ENCODE measurements around the gene RAB10.
"Not testable (repeated sequence)": the region's sequence is repeated elsewhere in the genome, so short reads cannot be mapped to it uniquely, and the experiment has no call there.

The RAB10 gene

DNA sequence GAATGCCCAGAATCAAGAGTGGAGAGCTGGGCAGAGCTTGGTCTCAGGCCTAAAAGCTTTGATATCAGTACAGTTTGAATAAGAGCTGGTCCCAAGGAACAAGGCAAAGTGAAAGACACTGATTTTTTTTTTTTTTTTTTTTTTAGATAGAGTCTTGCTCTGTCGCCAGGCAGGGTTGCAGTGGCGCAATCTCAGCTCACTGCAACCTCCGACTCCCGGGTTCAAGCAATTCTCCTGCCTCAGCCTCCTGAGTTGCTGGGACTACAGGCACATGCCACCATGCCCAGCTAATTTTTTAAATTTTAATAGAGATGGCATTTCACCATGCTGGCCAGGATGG is 17.2 kb upstream of the RAB10 start:
- DNase-seq = not testable (repeated sequence)

DNA sequence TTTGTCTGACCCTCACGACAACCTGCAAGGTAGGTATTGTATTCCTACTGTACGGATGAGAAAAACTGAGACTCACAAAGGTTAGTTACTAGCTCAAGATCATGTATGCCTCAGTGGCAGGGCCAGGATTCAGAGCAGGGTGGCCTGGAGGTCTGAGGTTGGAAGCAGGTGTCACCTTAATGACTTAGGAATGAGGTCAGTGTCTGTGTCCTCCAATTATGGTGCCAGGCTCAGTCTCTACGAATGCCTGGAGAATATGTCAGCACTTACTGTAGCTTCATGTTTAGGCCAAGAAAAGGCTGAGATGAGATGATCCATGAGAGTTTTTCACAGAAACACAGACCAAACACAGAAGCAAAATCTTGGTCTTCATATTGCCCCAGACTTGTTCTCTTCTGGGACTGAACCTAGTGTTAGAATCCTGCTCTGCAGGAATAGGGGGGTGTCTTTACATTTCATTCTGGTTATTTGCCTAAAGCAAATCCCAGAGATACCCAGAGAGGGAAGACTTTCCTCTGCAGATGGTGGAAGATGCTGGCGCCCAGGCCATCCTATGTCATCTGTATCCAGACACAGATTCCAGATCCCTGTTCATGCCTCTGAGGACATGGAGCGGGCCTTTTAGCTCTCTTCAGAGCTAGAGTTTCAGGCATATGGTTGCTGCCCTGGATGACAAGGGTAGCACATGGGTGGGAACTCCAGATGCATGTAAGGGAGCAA is 16.3 kb upstream of the RAB10 start:
- no peak for DNase-seq

DNA sequence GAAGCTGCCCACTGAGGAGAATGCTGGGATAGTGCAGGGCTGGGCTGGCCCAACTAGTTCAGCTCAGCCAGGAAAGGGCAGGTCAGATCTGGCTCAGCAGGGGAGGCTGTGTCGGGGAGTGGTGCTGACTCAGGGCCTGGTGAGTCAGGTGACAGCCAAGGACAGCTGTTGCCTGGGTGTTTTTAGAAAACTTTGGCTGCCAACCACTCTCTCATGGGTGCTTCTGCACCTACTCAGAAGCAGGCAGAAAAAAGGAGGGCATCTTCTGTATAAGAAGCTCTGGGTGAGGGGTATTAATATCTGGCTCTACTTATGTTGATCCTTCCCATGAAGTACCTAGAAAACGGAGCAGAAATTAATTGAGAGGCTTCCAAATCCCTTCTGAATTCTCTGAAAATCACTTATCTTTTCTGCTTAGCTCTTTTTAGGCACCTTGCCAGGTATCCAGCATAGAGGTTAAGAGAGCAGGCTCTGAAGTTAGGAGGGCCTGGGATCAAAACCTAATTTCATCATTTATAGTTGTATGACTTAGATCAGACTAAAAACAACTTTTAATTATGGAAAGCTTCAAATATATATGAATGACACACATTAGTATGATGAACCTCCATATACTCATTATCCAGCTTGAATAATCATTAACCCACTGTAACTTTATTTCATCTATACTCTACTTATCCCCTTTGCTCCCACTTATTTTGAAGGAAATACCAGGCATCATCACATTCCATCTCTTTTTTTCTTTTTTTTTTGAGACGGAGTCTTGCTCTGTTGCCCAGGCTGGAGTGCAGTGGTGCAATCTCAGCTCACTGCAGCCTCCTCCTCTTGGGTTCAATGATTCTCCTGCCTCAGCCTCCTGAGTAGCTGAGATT is 15.5 kb upstream of the RAB10 start:
- DNase-seq = peak; percentile 63

DNA sequence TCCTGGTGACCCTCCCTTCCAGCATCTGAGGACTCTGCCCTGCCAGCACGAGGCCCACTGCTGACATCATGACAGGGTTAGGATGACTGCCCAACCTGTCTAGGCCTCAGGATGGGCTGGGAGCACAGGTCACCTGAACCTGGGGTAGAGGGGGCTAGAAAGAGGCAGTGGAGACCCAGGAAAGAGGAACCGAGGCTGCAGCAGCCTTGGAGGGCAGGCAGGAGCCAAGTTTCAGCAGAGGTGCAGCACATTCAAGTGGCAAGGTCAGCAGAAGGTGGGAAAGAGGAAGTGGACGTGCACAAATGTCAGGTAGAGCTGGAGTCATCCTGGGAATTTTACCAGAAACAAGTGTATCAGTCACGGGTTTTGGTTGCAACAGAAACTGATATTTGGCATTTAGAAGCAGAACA is 13.6 kb upstream of the RAB10 start:
- DNase-seq = no peak

DNA sequence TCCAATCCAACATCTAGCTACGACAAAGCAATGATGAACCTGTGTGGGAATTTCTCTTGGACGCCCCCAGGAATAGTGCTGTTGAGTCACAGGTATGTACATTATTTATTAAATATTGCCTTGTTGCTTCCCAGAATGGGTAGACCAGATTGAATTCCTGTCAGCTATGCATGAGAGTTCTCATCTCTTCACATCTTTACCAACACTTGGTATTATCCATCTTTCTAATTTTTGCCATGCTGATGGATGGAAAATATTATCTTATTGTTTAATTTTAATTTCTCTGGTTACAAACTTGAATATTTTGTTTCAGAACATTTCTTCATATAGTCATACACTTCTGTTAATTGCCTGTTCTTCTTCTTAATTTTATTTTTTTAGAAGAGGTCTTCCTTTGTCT is 9.6 kb upstream of the RAB10 start:
- no peak for DNase-seq

DNA sequence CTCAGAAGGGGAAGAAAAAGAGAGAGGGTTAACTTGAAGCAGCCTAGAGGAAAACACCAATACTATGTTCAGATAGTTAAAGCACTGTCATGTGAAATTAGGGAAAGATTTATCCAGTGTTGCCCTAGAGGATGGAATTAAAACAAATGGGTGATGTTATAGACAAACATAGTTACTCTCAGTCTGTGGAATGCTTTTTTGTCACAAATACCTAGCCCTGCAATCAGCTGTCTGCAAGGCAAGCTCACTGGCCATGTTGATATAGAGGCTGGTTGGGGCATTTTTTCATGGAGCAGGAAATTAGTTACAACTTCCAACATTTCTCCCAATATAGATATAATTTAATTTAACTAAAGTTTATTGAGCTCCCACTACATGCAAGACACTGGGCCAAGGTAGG is 8.4 kb upstream of the RAB10 start:
- no peak for DNase-seq

DNA sequence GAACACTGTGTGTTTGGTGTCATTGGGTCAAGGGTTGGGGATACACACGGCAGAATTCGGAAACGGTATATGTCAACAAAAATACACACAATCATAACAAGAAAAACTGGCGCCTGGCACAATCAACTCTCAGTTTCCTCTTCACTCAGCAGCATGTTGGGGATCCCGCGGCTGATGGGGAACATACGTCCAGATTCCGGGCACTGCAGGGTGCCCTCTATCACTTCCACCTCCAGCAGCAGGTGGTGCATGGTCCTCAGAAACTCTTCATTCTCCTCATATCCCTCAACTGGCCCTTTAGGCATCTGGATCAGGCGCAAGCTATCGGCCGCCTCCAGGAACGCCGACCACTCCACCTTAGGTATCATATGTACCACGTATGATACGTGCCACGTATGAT is 5.8 kb upstream of the RAB10 start:
- DNase-seq = not testable (repeated sequence)

DNA sequence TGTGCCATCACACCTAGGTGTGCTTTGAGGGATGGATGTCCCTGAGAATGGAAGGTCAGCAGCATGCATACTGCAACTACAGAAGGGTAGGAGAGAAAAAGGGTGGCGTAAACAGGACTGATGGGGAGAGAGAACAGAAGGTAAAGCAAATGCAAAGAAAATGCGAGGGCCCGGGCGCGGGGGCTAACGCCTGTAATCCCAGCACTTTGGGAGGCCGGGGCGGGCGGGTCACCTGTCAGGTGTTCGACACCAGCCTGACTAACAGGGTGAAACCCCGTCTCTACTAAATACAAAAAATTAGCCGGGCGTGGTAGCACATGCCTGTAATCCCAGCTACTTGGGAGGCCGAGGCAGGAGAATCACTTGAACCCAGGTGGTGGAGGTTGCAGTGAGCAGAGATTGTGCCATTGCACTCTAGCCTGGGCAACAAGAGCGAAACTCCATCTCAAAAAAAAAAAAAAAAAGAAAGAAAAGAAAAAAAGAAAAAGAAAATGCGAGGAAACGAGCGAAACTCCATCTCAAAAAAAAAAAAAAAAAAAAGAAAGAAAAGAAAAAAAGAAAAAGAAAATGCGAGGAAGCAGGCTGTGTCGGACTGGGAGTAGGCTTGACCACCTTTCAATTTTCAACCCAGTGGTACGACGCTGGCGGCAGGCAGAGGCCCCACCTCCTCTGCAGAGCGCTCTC is 1.2 kb upstream of the RAB10 start:
- DNase-seq = not testable (repeated sequence)

DNA sequence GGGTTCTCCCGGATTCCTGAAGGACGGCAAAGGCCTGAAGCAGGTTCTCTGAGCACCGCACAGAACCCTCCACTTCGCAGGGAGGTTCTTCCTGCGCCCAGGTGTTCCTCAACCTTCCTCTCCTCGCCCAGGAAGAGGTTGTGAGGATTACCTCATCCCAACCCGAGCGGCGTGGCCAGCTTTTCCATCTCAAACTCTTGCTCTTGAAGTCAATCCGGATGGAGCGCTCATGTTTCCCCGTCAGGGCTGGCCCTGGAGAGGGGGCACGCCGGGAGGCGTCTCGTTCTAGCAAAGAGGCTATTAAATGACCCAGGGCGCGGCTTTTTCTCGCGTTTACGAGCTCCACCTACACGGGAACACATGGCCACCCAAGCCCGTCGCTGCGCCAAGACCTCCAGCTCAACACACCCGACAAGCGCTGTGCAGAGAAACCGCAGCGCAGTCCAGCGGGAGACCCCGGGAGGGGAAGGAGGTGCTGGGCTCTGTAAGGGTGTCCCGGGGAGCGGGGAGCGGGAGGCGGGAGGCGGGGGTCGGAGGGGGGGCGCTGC is 540 bp upstream of the RAB10 start:
- peak; percentile 93 for DNase-seq

DNA sequence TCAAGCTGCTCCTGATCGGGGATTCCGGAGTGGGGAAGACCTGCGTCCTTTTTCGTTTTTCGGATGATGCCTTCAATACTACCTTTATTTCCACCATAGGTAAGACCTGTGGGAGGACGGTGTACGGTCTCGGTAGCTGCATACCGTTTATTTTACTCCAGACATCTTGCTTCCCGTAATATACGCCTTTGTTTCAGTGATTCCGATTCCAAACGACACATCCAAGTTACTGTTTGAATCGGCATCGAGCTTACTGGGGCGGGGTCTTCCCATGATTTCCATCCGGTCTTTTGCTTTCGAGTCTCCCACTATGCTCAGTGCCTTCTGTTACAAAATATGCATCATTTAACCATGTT is 731 bp downstream of the RAB10 start:
- no peak for DNase-seq

DNA sequence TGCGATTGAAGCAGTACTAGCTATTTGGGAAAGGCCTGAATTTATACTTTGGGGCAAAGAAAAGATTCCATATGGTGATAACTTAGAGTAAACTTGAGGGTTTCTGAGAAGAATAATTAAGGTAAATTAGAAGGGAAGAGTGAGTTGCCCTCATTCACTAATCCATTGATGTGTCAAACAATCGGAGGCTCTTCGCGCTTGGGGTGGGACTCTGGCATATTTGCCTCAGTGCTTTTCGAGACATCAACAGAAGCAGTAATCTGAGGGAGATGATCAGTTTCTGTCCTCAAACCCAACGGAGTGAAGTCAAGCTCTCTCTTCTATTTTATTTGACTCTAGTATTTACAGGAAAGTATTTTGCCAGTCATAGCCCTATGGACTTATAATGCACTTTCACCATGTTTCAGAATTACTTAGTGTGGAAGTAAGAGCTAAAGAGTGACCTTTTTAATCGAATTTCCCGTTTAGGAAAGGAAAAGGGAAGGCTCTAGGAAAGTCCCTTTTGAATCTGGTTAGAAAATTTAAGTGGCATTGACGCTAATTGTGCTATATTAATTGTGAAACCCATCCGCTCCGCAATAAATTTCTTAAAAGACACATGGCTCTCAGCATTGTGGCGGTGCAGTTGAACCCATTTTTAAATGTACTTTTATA is 1.3 kb downstream of the RAB10 start:
- DNase-seq = no peak

DNA sequence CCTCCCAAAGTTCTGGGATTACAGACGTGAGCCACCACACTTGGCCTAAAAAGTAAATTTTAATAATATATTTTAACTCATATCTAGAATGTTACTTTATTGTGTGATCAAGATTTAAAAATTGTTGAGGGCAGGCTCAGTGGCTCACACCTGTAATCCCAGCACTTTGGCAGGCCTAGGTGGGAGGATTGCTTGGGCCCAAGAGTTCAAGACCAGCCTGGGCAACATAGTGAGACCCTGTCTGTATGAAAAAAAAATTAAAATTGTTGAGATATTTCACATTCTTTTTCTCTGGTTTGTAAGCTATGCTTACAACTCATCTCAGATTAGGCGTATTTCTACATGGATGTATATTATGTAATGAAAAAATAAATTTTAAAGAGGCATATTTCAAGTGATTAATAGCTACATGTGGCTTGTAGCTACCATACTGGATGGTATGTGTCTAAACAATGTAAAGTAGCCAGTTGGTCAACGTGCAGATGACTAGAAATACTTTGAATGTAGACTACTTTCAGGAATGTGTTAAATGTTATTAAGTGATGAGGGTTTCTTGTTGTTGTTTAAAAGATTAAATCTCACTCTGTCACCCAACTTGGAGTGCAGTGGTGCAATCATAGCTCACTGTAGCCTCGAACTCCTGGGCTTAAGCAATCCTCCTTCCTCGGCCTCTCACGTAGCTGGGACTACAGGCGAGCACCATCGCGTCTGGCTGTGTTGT is 5.9 kb downstream of the RAB10 start:
- DNase-seq = no peak

DNA sequence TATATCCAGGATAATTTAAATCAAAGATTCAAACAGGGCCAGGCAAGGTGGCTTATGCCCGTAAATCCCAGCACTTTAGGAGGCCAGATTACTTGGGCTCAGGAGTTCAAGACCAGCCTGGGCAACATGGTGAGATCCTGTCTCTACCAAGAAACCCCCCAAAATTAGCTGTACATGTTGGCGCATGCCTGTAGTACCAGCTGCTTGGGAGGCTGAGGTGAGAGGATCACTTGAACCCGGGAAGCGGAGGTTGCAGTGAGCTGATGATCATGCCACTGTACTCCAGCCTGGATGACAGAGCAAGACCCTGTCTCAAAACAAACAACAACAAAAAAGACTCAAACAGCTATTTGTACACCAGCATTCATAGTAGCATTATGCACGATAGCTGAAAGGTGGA is 9.2 kb downstream of the RAB10 start:
- DNase-seq = no peak

DNA sequence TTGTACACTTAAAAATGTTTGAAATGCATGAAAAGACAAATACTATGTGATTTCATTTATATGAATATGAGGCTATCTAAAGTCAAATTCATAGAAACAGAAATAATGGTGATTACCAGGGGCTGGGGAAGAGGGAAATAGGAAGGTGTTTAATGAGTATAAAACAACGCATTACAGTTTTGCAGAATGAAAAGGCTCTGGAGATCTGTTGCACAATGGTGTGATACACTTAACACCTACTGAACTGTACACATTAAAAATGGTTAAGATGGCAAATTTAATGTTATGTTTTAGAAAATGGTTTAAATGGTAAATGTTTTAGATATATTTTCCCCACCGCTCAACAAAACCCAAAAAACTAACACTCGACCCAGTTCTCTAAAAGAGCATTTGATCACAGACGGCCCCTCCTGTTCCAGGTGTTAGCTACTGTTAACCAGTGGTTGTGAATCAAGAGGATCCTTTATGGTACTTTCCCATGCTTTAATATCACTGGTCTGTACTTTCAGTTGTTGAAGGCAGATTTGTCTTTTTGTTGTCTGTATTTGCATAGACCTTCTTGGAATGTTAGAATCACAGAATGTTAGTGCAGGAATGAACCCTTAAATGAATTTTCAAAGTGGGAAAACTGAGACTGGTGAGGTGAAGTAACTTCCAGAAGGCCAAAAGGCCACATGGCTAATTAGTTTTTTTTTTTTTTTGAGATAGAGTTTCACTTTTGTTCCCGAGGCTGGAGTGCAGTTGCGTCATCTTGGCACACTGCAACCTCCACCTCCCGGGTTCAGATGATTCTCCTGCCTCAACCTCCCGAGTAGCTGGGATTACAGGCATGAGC is 10.2 kb downstream of the RAB10 start:
- DNase-seq = no peak

DNA sequence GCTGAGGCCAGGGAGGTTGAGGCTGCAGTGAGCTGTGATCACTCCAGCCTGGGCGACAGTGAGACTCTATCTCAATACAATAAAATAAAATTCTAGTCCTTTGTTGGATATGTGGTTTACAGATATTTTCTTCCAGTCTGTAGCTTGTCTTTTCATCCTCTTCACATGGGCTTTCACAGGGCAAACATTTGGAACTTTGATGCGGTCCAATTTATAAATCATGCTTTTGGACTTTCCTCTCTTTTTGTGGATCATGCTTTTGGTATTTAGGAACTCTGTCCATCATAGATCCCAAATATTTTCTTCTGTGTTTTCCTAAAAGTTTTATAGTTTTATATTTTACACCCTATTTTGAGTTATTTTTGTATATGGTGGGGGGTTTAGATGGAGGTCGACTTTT is 14.9 kb downstream of the RAB10 start:
- no peak for DNase-seq

DNA sequence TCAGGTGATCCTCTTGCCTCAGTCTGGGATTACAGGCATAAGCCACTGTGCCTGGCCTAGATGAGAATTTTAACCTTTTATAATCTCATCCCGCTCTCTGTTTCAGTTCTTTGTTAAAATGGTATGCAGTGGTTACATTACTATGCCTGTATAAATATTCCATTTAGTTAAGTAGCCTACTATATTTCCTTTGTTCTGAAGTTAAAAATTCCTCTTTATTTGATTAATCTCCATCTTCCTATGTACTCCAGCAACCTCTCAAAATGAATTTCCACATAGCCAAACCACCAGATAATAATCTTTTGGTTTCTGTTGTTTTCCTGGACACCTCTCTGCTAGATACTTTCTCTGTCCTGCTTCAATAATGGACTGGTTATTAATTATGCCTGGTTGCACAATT is 15.8 kb downstream of the RAB10 start:
- DNase-seq = no peak

DNA sequence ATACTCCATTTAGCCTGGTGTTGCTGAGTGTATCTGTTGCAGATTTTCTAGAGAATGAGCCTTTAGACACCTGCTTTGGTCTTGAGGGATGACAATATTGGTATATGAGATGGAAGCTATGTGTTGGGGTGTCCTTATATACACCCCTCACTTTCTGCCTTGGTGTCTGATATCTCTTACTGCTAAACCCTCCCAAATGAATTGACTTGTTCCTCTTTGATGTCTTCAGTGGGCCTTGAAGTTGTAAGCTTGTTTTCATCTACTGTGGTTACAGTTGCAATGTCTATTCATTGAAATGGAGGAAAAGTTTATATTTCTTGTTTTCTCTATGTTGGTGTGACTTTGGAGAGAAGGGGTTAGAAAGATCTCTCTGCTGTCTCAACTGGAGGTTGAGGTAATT is 18.9 kb downstream of the RAB10 start:
- no peak for DNase-seq

DNA sequence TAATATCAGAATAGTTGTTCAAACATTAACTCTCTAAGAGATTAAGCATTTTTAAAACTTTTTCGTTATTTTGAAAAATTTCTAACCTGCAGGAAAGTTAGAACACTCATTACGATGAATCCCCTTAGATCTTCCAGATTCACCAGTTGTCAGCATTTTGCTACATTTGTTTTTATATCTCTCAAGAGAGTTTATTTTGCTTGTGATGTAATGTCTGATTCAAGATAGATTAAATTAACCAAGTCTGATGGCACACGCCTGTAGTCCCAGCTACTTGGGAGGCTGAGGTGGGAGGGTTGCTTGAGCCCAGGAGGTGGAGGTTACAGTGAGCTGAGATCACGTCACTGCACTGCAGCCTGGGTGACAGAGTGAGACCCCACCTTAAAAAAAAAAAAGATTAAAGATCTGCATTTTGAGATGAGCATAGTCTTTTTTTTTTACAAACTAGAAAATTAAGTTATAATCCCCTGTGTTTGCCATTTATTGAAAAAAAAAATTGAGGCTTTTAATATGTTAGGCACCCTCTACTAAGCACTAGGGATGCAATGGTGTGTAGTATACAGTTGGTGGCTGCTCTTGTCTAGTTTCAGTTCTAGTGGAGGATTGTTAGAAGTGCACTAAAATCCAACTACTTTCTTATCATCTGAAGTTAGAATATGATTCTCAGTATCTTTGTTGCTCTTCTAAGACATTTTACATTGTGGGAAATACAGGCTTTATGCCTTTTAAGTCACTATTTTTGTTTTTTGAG is 20.9 kb downstream of the RAB10 start:
- DNase-seq = no peak

DNA sequence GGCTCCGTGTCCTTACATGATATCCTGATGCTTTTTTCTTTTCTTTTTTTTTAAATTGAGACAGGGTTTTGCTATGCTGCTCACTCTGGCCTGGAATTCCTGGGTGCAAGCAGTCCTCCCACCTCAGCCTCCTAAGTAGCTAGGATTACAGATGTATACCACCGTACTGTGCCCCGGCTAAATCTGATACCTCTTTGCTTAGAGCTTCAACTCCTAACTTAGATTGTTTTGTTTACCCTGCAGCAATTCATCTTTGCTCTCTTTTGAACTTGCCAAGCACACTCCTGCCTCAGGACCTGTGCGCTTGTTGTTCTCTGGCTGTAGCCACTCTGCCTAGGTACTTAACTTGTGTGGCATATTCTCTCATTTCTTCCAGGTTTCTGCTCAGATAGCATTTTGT is 24.5 kb downstream of the RAB10 start:
- peak; percentile 33 for DNase-seq

DNA sequence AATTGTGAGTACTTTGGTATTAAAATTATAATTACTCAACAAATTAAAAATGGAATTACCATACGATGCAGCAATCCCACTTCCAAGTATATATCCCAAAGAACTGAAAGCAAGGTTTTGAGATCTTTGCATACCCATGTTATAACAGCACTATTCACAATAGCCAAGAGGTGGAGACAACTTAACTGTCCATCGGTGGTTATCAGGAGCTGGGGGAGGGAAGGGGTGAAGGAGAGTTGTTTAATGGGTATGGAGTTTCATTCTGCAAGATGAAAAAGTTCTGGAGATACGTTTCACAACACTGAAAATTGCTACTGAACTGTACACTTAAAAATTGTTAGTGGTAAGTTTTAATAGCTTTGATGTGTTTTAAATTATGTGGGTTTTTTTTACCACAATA is 25.7 kb downstream of the RAB10 start:
- no peak for DNase-seq

DNA sequence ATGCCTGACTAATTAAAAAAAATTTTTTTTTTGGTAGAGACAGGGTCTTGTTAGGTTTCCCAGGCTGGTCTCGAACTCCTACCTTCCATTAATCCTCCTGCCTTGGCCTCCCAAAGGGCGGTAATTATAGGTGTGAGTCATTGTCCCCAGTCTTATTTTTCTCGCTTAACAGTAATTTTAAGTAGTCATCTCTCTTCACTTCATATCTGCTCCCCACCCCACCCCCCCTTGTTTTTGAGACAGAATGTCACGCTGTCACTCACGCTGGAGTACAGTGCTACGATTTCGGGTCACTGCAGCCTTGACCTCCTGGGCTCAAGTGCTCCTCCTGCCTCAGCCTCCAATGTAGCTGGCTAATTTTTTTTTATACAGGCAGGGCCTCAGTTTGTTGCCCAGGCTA is 27.7 kb downstream of the RAB10 start:
- no peak for DNase-seq

All from NCI-H510A treated with DMSO at 0.1 percent for 48 hours (cell line).